Stimulated activated CD8-positive, alpha-beta memory T cell treated with anti-CD3 and anti-CD28 coated beads, Interleukin-7, amount 100 ng/mL, for 1 hour (primary cell): ENCODE data around the gene RPTOR.
"Not testable (repeated sequence)": the region's sequence is repeated elsewhere in the genome, so short reads cannot be mapped to it uniquely, and the experiment has no call there.

Experiments used
- DNase-seq, 2 donors: peaks; one replicate each; pipeline ENCODE4 v3.0.0-alpha.2; 2020; ENCODE audit warnings: low read depth in 2 of 2

RPTOR gene

DNA sequence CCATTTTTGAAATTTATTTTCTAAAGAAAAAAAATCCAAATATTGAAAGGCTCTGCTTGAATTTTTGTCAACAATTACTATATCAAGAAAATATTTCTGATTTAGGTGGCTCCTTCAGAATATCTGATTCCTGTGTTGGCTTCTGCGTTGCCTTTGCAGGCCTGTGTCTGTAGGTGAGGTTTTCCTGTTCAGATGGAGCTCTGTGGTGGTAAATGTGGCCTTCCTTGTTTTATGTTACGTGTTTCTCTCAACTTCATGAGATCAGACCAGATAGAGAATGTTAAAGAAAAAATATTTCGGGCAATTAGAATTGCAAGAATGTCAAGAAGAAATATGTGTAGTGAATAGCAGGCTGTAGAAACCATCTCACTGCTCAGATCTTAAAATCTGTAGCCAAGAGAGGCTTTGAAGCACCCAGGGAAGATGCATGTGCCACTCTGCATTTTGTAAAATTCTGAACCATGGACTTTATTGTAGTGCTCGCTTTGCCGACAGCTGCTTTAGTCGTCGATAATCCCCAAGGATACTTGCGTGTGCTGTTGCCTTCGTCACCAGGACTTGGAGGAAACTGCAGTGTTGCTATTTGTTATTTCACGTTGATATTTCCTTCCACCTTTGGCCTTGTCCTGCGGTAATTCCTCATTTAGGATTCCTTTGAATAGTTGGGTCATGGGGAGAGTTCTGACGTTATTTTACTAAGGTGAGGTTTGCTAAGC, 69.9 kb downstream of the RPTOR start:
- DNase-seq: no peak

DNA sequence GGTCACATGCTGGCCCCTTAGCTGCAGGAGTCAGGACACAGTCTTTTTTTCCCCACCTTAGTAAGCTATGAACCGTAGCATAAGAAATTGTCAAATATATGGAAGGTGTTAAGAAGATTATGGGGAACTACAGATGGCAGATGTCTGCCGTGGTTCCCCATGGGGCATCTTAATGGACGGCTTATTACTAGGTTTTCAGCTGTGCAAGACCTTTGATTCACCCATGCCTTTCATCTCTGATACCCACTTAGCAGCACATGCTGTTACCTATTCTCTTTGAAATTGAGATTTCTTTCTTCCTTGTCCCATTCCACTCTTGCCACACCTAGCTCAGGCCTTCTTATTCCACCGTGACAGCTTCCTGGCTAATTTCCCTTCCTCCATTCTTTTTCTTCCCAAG, 70.7 kb downstream of the RPTOR start:
- no peak for DNase-seq

- no peak for DNase-seq
These were observed 72.1 kb downstream of the RPTOR start for GRCh38 chr17:80616705-80617104.

GRCh38 chr17:80618304-80618703, 73.7 kb downstream of the RPTOR start:
- DNase-seq: no peak

DNA sequence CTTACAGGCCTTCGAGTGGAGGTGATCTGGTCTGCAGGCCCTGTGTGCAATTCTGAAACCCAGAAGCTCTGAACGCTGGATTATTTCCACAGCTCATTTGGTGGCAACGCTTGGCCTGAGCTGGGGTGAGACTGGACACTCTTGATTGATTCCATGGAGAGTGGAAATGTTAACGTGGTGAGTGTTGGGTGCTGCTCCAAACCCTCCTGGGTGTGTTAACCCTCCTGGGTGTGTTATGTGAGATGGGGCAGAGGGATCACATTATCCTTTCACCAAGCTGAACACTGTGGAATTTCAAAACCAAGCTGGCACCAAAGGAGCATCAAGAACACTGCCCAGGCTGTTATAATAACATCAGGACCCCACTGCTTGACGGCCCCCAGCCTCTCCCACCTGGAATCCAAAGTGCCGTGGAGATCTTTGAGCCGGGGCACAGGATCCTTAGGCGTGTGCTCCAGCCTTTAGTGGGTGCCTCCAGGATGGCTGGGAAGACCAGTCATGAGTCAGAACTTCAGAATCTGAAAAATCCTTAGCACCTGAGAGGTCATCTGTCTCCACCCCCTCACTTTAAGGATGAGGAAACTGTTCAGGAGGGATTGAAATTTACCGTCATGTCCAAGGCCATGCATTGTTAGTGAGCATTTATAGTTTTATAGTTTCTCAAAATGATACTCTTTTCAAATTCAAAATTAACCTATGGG, 75.0 kb downstream of the RPTOR start:
- no peak for DNase-seq

- no peak for DNase-seq
These were observed 76.8 kb downstream of the RPTOR start for GRCh38 chr17:80621335-80621996.

GRCh38 chr17:80621997-80622357, 77.3 kb downstream of the RPTOR start:
- no peak for DNase-seq

GRCh38 chr17:80624864-80625263, 80.2 kb downstream of the RPTOR start:
- DNase-seq: no peak

- no peak for DNase-seq
These were observed 81.0 kb downstream of the RPTOR start for GRCh38 chr17:80625627-80626026.

GRCh38 chr17:80628881-80629280, 84.2 kb downstream of the RPTOR start:
- not testable (repeated sequence) for DNase-seq

DNA sequence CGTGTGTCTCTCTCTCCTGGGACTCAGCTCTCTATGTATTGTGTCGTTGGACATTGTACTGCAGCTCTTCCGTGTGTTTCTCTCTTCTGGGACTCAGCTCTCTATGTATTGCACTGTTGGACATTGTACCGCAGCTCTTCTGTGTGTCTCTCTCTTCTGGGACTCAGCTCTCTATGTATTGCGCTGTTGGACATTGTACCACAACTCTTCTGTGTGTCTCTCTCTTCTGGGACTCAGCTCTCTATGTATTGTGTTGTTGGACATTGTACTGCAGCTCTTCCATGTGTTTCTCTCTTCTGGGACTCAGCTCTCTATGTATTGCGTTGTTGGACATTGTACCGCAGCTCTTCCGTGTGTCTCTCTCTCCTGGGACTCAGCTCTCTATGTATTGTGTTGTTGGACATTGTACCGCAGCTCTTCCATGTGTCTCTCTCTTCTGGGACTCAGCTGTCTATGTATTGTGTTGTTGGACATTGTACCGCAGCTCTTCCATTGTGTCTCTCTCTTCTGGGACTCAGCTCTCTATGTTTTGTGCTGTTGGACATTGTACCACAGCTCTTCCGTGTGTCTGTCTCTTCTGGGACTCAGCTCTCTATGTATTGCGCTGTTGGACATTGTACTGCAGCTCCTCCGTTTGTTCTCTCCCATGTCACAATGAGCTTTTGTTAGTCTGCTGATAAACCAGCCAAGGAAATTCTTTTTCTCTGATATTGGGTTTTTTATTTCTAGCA, 84.8 kb downstream of the RPTOR start:
- DNase-seq: no peak

GRCh38 chr17:80630560-80631120, 86.0 kb downstream of the RPTOR start:
- DNase-seq: no peak

GRCh38 chr17:80631142-80632045, 86.8 kb downstream of the RPTOR start:
- no peak for DNase-seq

GRCh38 chr17:80632046-80632581, 87.5 kb downstream of the RPTOR start:
- no peak for DNase-seq

GRCh38 chr17:80633207-80633606, 88.6 kb downstream of the RPTOR start:
- DNase-seq: no peak

DNA sequence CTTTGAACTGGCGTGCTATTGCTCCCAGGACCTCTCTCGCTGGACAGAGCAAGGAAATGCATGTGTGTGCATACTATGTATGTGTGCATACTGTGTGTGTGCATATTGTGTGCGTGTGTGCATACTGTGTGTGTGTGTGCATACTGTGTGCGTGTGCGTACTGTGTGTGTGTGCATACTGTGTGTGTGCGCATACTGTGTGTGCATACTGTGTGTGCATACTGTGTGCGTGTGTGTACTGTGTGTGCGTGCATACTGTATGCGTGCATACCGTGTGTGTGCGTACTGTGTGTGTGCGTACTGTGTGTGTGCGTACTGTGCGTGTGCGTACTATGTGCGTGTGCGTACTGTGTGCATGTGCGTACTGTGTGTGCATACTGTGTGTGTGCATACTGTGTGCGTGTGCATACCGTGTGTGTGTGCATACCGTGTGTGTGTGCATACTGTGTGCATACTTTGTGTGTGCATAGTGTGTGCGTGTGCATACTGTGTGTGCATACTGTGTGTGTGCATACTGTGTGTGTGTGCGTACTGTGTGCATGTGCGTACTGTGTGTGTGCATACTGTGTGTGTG, 89.4 kb downstream of the RPTOR start:
- no peak for DNase-seq

DNA sequence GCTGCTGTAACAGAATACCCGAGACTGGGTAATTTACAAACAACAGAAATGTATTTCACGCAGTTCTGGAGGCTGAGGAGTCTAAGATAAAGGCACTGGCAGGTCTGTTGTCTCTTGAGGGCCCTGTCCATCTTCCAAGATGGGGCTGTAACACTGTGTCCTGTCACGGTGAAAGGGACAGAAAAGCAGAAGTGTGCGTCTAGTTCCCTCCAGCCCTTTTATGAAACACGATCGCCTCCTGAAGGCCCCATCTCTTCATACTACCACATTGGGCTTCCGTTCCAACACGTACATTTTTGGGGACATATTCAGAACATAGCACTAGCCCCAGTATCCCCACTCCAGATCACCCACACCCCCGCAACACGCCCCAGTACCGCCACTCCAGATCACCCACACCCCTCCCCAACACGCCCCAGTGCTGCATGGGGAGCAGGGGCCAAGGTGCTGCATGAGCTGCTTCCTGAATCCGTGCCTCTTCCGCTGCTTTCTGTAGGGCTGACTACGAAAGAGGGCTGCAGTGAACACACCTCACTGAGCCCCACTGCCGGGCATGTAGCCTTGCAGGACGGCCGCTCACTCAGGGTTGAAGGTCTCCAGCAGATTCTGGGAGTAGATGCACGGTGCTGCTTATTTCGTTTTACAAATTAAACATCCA, 91.9 kb downstream of the RPTOR start:
- no peak for DNase-seq

GRCh38 chr17:80637048-80637781, 92.6 kb downstream of the RPTOR start:
- no peak for DNase-seq

DNA sequence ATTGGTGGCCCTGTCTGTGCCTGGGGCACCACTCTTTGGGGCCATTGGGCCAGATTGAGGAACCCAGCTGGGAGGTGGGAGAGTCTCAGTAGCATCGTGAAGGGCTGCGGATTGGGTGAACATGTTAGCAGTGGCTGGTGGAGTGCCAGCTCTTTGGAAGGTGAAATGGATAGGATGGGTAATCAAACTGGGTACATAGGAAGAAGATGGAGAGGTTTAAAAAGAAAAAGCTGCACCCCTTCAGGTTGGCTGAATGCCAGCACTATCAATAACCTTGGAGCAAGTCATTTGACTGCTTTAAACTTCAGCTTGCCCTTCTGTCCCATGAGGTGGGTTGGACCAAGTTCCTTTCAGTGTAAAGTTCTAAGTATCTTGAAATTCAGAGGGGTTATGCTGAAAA, 95.0 kb downstream of the RPTOR start:
- no peak for DNase-seq
